ENCODE measurements around the gene SORBS1.

DNA sequence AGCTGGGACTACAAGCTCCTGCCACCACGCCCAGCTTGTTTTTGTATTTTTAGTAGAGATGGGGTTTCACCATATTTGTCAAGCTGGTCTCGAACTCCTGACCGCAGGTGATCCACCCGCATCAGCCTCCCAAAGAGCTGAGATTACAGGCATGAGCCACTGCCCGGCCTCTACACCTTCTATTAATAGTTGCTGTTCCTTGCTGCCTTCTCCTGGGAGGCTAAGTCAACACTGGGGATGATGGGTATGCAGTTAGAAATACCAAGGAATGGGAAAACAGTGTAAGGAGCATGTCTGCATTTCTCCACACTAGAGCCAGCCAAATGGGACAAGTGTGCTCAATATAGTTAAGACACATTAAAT lies 173.1 kb downstream of the SORBS1 start:
- TF ChIP-seq, protein P1, sequence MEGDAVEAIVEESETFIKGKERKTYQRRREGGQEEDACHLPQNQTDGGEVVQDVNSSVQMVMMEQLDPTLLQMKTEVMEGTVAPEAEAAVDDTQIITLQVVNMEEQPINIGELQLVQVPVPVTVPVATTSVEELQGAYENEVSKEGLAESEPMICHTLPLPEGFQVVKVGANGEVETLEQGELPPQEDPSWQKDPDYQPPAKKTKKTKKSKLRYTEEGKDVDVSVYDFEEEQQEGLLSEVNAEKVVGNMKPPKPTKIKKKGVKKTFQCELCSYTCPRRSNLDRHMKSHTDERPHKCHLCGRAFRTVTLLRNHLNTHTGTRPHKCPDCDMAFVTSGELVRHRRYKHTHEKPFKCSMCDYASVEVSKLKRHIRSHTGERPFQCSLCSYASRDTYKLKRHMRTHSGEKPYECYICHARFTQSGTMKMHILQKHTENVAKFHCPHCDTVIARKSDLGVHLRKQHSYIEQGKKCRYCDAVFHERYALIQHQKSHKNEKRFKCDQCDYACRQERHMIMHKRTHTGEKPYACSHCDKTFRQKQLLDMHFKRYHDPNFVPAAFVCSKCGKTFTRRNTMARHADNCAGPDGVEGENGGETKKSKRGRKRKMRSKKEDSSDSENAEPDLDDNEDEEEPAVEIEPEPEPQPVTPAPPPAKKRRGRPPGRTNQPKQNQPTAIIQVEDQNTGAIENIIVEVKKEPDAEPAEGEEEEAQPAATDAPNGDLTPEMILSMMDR (IDR thresholded peaks at IDR 0.05), result no peak
- TF ChIP-seq POLR2A (IDR thresholded peaks at IDR 0.05), result no peak

All from testis (tissue), 2 donors.